ENCODE data around the gene SSBP3.
"Not testable (repeated sequence)": the region's sequence is repeated elsewhere in the genome, so short reads cannot be mapped to it uniquely, and the experiment has no call there.

Gene SSBP3

GRCh38 chr1:54239035-54239383 lies 167.2 kb downstream of the SSBP3 start:
- DNase-seq = no peak

GRCh38 chr1:54238353-54239034 lies 167.7 kb downstream of the SSBP3 start:
- DNase-seq = no peak

GRCh38 chr1:54237586-54237985 lies 168.6 kb downstream of the SSBP3 start:
- no peak for DNase-seq

- DNase-seq = no peak
These were observed 171.9 kb downstream of the SSBP3 start for GRCh38 chr1:54234284-54234683.

- DNase-seq = not testable (repeated sequence)
These were observed 173.0 kb downstream of the SSBP3 start for GRCh38 chr1:54233196-54233595.

GRCh38 chr1:54230507-54231339 lies 175.5 kb downstream of the SSBP3 start:
- DNase-seq = no peak

GRCh38 chr1:54229281-54229891 lies 176.8 kb downstream of the SSBP3 start:
- no peak for DNase-seq

GRCh38 chr1:54228638-54229079 lies 177.5 kb downstream of the SSBP3 start:
- DNase-seq = no peak

- no peak for DNase-seq
These were observed 178.3 kb downstream of the SSBP3 start for GRCh38 chr1:54227891-54228310.

GRCh38 chr1:54227091-54227602 lies 179.0 kb downstream of the SSBP3 start:
- no peak for DNase-seq

GRCh38 chr1:54225986-54226559 lies 180.1 kb downstream of the SSBP3 start:
- DNase-seq = no peak

- no peak for DNase-seq
These were observed 180.8 kb downstream of the SSBP3 start for GRCh38 chr1:54225378-54225777.

- no peak for DNase-seq
These were observed 182.0 kb downstream of the SSBP3 start for GRCh38 chr1:54224233-54224632.

- DNase-seq = no peak
These were observed 182.6 kb downstream of the SSBP3 start for GRCh38 chr1:54223441-54224202.

- DNase-seq = no peak
These were observed 183.5 kb downstream of the SSBP3 start for GRCh38 chr1:54222711-54223110.

- DNase-seq = no peak
These were observed 184.2 kb downstream of the SSBP3 start for GRCh38 chr1:54221867-54222484.

GRCh38 chr1:54221113-54221834 lies 184.9 kb downstream of the SSBP3 start:
- DNase-seq = no peak

- no peak for DNase-seq
These were observed 186.0 kb downstream of the SSBP3 start for GRCh38 chr1:54220004-54220811.

GRCh38 chr1:54219688-54220003 lies 186.5 kb downstream of the SSBP3 start:
- no peak for DNase-seq

GRCh38 chr1:54218883-54219687 lies 187.1 kb downstream of the SSBP3 start:
- DNase-seq = no peak
